Stromal cell of bone marrow (primary cell): Measurements from ENCODE around the gene AZGP1.
"Not testable (repeated sequence)": the region's sequence is repeated elsewhere in the genome, so short reads cannot be mapped to it uniquely, and the experiment has no call there.

ENCODE experiments used
- DNase-seq: peaks from one replicate; pipeline ENCODE4 v3.0.0-alpha.2; 2012; ENCODE audit warnings: low read depth

AZGP1 gene

DNA sequence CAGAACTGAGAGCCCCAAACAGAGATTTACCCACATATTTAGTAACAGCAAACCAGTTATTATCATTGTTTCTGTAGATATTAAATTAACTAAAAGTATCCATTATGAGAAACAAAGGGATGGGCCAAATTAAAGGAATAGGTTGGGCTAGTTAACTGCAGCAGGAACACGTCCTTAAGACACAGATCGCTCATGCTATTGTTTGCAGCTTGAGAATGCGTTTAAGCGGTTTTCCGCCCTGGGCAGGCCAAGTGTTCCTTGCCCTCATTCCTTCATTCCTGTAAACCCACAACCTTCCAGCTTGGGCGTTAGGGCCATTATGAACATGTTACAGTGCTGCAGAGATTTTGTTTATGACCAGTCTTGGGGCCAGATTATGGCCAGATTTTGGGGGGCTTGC is 25.0 kb downstream of the AZGP1 start:
- DNase-seq: not testable (repeated sequence)

DNA sequence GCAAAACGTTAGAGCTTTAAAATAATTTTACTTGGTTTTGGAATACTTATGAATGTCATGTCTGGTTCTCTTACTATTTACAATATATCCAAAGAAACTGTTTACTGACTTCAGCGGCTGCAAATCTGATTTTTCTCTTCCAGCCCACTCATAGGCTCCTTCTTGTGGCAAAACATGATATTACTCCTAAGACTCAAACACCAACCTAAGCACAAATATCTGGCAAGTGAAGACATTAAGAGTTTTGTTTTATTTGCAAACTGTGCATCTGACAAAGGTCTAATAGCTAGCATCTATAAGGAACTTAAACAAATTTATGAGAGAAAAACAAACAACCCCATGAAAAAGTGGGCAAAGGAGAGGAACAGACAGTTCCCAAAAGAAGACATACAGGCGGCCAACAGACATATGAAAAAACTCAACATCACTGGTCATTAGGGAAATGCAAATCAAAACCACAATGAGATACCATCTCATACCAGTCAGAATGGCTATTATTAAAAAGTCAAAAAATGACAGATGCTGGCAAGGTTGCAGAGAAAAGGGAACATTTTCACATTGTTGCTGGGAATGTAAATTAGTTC is 26.1 kb downstream of the AZGP1 start:
- no peak for DNase-seq

DNA sequence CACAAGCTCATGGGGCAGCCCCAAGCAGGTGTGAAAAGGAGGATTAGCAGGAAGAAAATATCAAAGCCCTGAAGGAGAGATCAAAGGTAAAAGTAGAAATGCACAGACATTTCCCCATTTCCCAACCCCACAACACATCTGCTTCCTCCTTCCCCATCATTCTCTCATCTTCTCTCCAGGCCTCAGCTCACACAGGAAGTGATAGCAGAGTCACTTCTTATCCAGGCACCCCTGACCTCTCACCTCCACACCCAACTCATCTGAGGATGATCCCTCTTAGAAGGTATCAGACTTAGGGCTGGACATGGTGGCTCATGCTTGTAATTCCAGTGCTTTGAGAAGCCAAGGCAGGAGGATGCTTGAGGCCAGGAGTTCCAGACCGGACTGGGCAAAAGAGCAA is 28.2 kb downstream of the AZGP1 start:
- no peak for DNase-seq

DNA sequence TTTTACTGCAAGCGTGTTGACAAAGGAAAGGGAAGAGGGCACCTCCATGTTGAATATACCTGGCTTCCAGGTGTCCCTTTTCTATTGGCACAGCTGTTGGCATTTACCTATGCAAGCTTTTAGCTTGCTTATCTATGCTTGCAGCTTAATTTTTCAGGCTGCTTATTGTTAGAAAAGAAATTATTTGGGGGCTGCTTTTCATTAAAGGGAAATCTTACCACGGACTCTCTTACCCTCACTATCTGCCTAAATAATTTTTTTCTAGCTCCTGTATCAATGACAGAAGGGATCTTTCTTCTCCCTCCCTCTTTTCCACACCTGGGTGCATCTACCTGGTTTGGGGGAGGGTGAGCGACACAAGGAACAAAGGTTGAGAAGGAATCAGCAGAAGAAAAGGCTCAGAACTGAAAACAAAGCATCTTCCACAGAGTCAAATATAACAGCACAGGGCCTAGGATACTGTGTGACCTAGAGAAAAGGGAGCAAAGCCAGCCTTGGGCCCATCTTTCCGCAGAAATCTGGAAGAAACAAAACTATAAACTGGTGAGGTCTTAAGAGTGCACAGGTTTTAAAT is 31.2 kb downstream of the AZGP1 start:
- no peak for DNase-seq

- DNase-seq: no peak
These were observed 32.0 kb downstream of the AZGP1 start for GRCh38 chr7:99943641-99944496.

- DNase-seq: no peak
These were observed 37.5 kb downstream of the AZGP1 start for GRCh38 chr7:99938296-99938695.

DNA sequence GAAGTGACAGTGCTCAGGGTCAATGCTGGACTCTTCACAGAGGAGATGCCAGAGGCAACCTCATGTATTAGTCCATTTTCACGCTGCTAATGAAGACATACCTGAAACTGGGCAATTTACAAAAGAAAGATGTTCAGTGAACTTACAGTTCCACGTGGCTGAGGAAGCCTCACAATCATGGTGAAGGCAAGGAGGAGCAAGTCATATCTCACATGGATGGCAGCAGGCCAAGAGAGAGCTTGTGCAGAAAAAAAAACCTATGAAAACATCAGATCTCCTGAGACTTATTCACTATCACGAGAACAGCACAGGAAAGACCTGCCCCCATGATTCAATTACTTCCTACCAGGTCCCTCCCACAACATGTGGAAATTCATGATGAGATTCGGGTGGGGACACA is 40.8 kb downstream of the AZGP1 start:
- not testable (repeated sequence) for DNase-seq

DNA sequence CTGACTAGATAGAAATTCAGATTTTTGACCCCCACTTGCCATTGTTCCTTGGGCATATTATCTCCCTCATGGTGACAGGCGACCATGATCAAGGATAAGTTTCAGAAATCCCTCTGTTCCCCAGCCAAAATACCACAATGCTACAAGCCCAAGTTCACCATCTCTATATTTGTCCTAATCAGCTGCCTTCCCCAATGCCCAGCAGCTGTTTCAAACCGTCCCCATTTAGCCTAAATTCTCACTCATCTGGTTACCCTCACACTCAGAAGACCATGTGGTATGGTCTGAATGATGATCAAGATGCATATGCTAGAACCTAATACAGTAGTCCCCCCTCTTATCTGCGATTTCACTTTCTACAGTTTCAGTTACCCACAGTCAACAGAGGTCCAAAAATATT is 45.5 kb downstream of the AZGP1 start:
- DNase-seq: no peak

DNA sequence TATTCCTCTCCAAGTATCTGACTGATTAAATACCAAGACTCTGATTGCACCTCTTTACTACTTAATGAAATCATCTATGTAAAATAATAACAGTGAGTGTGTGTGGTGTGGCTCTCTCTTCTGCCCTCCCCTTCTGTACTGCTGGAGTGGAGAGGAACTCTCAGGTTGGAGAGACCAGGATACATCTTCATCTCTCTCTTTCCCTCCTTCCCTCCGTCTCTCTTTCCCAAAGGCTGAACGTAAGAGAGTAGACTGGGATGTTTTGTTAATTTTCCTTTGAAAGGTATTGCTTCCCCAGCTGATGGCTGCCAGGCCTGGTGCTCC is 46.1 kb downstream of the AZGP1 start:
- no peak for DNase-seq

- DNase-seq: no peak
These were observed 46.7 kb downstream of the AZGP1 start, which contains the start of gene GJC3 for GRCh38 chr7:99928994-99929729. Gene GJC3, minus strand, starts transcription at chr7:99929620. Its CDS starts 0 bp downstream, at chr7:99929620.

DNA sequence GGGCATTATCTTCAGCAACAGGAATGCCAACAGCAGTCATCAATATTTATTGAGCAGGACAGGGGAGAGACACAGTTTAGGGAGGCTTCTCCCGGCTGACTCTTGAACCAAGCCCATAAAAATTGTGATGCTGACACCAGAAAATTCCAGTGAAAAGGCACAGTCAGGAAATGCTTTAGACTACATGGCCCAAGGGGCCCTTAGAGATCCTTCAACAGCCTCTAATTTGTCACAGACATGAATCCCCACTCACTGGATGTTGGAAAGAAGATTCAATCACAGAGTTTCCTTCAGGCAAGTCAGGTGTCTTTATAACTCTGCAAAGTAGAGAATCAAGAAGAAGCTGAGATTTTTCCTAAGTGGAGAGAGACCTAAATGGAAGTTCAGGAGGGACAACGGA is 47.6 kb downstream of the AZGP1 start:
- DNase-seq: no peak

DNA sequence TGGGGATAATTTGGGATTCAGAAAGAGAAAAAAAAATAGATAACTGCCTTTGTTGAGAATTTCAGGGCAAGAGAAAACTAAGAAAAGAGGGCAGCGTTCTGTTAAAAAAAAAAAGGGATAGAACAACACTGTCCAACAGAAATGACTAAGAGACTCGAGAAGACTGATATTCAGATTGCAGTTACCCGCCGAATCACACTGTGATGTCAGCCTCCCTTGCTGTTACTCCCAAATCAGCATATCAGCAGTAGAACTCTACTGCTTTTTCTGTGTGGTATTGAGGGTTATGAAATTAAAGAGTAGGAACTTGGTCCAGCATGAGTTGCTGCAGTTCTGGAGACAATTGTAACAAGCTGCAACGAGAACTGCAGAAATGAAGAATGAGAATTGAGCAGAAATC is 48.3 kb downstream of the AZGP1 start:
- no peak for DNase-seq

GRCh38 chr7:99926321-99926720 is 49.5 kb downstream of the AZGP1 start:
- DNase-seq: no peak

DNA sequence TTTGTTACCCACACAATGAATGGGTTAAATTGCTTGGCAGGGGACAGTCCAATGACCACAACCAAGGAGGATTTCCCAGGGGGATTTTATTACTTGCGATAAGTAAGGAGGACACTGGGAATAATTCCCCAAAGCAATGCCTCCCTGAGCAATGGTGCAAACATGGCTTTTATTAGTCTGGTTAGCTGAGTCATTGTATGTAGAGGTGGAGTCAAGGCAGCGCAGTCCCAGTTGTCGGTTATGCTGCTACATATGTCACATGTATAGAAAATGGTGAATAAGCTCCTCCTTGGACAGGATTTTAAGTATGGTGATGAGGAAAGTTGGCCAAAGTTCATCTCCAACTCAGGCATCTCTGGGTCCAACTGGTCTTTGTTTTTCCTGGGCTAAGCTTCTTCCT is 52.6 kb downstream of the AZGP1 start:
- no peak for DNase-seq

DNA sequence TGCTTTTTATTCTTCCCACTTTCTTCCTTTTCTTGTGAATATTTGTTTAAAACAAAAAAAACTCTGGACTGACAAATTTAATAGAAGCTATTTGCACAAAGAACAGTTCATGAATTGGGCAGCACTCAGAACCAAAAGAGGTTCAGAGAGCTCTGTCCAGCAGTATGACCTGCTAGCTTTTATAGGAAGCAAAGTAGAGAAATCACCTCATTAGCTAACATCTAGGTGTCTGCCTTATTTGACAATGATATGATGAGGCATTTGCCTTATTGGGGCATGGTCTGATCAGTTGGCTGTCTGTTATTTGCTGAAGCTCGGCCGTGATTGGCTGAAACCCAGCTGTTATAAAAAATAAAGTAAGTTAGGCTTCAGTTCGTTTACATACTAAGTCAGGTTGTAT is 55.7 kb downstream of the AZGP1 start:
- DNase-seq: no peak

DNA sequence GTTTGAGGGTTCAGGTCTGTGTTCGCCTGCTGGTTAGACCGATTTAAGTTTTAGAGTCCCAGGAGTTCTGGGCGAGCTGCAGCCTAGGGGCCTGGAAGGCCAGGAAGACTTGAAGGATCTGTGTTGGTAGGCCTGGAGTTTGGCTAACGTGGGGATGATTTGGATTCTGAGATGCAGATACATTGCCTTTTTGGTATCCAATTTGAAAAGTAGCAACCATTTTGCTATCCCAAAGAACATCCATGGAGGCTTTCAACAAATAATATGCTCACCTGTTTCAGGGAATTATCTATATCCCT is 56.1 kb downstream of the AZGP1 start:
- DNase-seq: no peak

GRCh38 chr7:99918959-99919813 is 56.6 kb downstream of the AZGP1 start, which contains the start of gene TRIM4:
Gene TRIM4, minus strand, starts transcription at chr7:99919530. Its CDS starts 129 bp downstream, at chr7:99919401.
- peak; percentile 89 for DNase-seq
